Stomach (tissue), 9 donors: ENCODE results near the gene GRIK2. TPM values are rescaled to one million over a fixed set of nuclear protein-coding genes. Genes with fewer than 3 reads are reported as not detected.

Source experiments
- DNase-seq, 2 donors: peaks; one replicate each; pipeline versions ENCODE4 v3.0.0 to v3.0.0-alpha.2; 2013 to 2019
- H3K27ac ChIP-seq, 5 donors: fragments of 200-600 bp in 4 of 5; sonication (generic) in 4 of 5; one replicate each; pipeline ENCODE4 v1.5.1; 2013 to 2019; ENCODE audit warnings: mild to moderate bottlenecking in 1 of 5, moderate library complexity in 1 of 5
- H3K27me3 ChIP-seq, 3 donors: fragments of 200-600 bp; sonication (generic); one replicate each; pipeline ENCODE4 v1.5.1; 2017 to 2019; ENCODE audit warnings: mixed run types in 1 of 3
- H3K36me3 ChIP-seq, 4 donors: fragments of 200-600 bp; sonication (generic); 1 replicate in 3 of 4; 2 replicates in 1 of 4; pipeline ENCODE4 v1.5.1; 2016 to 2019
- H3K4me1 ChIP-seq, 4 donors: fragments of 200-600 bp; sonication (generic); one replicate each; pipeline ENCODE4 v1.5.1; 2016 to 2019
- H3K4me3 ChIP-seq, 4 donors: fragments of 200-600 bp; sonication (generic) in 3 of 4; one replicate each; pipeline ENCODE4 v1.5.1; 2016 to 2019; ENCODE audit warnings: mild to moderate bottlenecking in 1 of 4
- H3K9me3 ChIP-seq, 4 donors: fragments of 200-600 bp; sonication (generic); one replicate each; pipeline ENCODE4 v1.5.1; 2016 to 2019
- CTCF ChIP-seq, 7 experiments: fragments of 450-650 bp in 4 of 7; fragments of 200-600 bp in 3 of 7; sonication (generic) in 3 of 7; IDR thresholded peaks; one replicate each; pipeline ENCODE4 v1.5.1; 2016 to 2019; ENCODE audit warnings: antibody characterized with exemption in 7 of 7, control low read depth in 2 of 7, mild to moderate bottlenecking in 1 of 7
- EP300 ChIP-seq: sonication (generic); formaldehyde crosslinking; IDR thresholded peaks from one replicate; pipeline ENCODE4 v1.6.1; 2017; ENCODE audit warnings: antibody characterized with exemption
- POLR2A ChIP-seq, 4 donors: fragments of 450-650 bp; IDR thresholded peaks; one replicate each; pipeline ENCODE4 v1.6.1; 2016; ENCODE audit warnings: antibody characterized with exemption in 4 of 4, control low read depth in 2 of 4, mild to moderate bottlenecking in 1 of 4, moderate library complexity in 1 of 4
- POLR2AphosphoS5 ChIP-seq, 3 donors: sonication (generic); formaldehyde crosslinking; IDR thresholded peaks; one replicate each; pipeline ENCODE4 v1.6.1; 2016; ENCODE audit warnings: antibody characterized with exemption in 3 of 3
- WGBS, 5 donors: extraction: QIAGEN DNeasy Blood & Tissue Kit in 3 of 5; methylation state at CpG; one replicate each; pipeline versions ENCODE4 v1.1.5 to v1.1.7; 2013 to 2018; 5-methylcytosine and 5-hydroxymethylcytosine counted together
- intact Hi-C: fragments of 100-400 bp; cut with DNase I; formaldehyde crosslinking; loops from one replicate; pipeline ENCODE4 v1.15.1; 2023; ENCODE audit warnings: low total_unique reads
- polyA plus RNA-seq, 3 donors: library from polyadenylated mRNA; stranded (reverse); fragments of 200-250 nt; gene quantifications; one replicate each; pipeline ENCODE4 v1.2.3, GENCODE V29; 2013
- total RNA-seq, 5 donors: library from RNA; depleted of rRNA; stranded (reverse); fragments of >200 nt; gene quantifications; one replicate each; pipeline versions ENCODE4 v1.1.0 to v1.2.3, GENCODE V29; 2014 to 2016
- donor health status: healthy with polysubstance abuse.
- donor health status: Bipolar disorder and iron deficiency.
- donor health status: healthy.

The GRIK2 gene
- total and polyA plus RNA-seq, 8 donors: 0.06 to 7.7 (median 0.50) TPM; not detected in 3

GRCh38 chr6:101531538-101531937 lies 138.0 kb downstream of the GRIK2 start:
- intact Hi-C loops: no loop called here
- WGBS, 5 donors: 60 to 75% (median 69%) methylated on average over 2 of the region's 2 CpGs
- no peak for DNase-seq
- H3K4me3 ChIP-seq: no peak overlapping the region
- H3K27me3 ChIP-seq: no peaks in the 10 kb centered on the region
- no peaks in the 10 kb centered on the region for H3K36me3 ChIP-seq
- no peak overlapping the region for H3K27ac ChIP-seq
- no peaks in the 10 kb centered on the region for H3K4me1 ChIP-seq
- H3K9me3 ChIP-seq: no peaks in the 10 kb centered on the region
- TF ChIP-seq POLR2AphosphoS5 (IDR thresholded peaks at IDR 0.05) (no peak), CTCF (IDR thresholded peaks at IDR 0.05) (no peak), EP300 (no peak), POLR2A (IDR thresholded peaks at IDR 0.05) (no peak)

- intact Hi-C loops: no loop called here
- Histone ChIP-seq H3K27me3 (no peaks in the 10 kb centered on the region), H3K36me3 (no peaks in the 10 kb centered on the region), H3K9me3 (no peaks in the 10 kb centered on the region), H3K27ac (no peak overlapping the region), H3K4me3 (no peak overlapping the region), H3K4me1 (no peaks in the 10 kb centered on the region)
- DNase-seq: no peak
- 69 to 82% (median 77%) methylated on average over 2 of the region's 2 CpGs for WGBS, 5 donors
- TF ChIP-seq CTCF (IDR thresholded peaks at IDR 0.05) (no peak), EP300 (no peak), POLR2AphosphoS5 (IDR thresholded peaks at IDR 0.05) (no peak), POLR2A (IDR thresholded peaks at IDR 0.05) (no peak)
Measured at GRCh38 chr6:101534386-101534785, 140.9 kb downstream of the GRIK2 start.

GRCh38 chr6:101534821-101535220 lies 141.3 kb downstream of the GRIK2 start:
- no peak for DNase-seq
- Histone ChIP-seq H3K4me1 (no peaks in the 10 kb centered on the region), H3K27me3 (no peaks in the 10 kb centered on the region), H3K9me3 (no peaks in the 10 kb centered on the region), H3K27ac (no peak overlapping the region), H3K4me3 (no peak overlapping the region), H3K36me3 (no peaks in the 10 kb centered on the region)
- intact Hi-C loops: no loop called here
- TF ChIP-seq POLR2A (IDR thresholded peaks at IDR 0.05) (no peak), EP300 (no peak), POLR2AphosphoS5 (IDR thresholded peaks at IDR 0.05) (no peak), CTCF (IDR thresholded peaks at IDR 0.05) (no peak)
- WGBS, 5 donors: 50 to 74% (median 61%) methylated on average over 3 of the region's 3 CpGs

- Histone ChIP-seq H3K27me3 (no peaks in the 10 kb centered on the region), H3K4me3 (no peak overlapping the region), H3K4me1 (no peaks in the 10 kb centered on the region), H3K36me3 (no peaks in the 10 kb centered on the region), H3K27ac (no peak overlapping the region), H3K9me3 (no peaks in the 10 kb centered on the region)
- no peak for DNase-seq
- intact Hi-C loops: no loop called here
- TF ChIP-seq EP300 (no peak), POLR2AphosphoS5 (IDR thresholded peaks at IDR 0.05) (no peak), CTCF (IDR thresholded peaks at IDR 0.05) (no peak), POLR2A (IDR thresholded peaks at IDR 0.05) (no peak)
- 57 to 64% (median 61%) methylated on average over 2 of the region's 2 CpGs for WGBS, 5 donors
Measured at GRCh38 chr6:101537753-101538316, 144.3 kb downstream of the GRIK2 start.
